ENCODE results near the gene CCDC136.

DNA sequence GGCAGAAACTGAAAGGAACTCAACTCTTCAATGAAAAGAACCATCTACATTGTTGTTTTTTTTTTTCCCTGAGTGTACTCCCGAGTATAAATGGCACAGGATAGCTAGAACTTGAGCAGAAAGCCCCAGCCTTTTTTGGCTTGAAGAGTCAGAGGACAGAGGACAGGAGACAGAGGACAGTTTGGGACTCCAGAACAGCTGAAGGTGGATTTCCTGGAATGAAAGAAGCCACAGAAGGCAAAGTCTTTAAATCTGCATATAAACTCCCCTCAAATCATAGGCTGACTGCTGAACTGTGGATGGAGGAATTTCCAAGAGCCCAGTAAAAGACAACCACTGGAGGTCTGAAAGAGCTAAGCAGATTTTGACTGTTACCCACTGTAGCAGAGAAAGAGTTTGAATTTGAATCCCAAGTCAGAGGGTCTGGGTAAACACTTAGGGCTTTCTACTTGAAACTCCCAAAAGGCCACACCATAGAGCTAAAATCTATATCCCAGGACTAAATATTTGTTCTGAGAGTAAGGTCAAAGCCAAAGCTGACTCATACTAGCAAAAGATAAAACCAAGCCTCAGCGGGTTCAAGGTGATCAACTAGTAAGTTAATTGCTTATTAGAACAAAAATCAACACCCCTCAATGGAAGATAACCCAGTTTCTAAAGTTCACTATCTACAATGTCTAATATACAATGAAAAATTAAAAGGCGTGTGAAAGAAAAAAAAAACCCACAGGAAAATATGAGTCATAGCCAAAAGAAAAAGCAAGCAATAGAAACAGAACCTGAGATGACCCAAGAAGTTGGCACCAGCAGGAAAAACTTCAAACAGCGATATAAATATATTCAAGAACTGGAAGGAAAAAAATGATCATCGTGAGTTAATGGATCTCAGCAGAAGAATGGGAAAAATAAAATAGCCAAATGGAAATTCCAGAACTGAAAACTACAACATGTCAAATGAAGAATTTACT, 14.3 kb upstream of the CCDC136 start:
- TF ChIP-seq CTCF (conservative IDR thresholded peaks at IDR 0.05) (no peak), ZFX (IDR thresholded peaks at IDR 0.05) (no peak)
